Sigmoid colon (tissue), 4 donors: ENCODE measurements around the gene SMOC2.

Source experiments
- CTCF ChIP-seq, 4 experiments: fragments of 450-650 bp in 3 of 4; fragments of 200-600 bp in 1 of 4; IDR thresholded peaks; one replicate each; pipeline ENCODE4 v1.5.1; 2016 to 2019; ENCODE audit warnings: antibody characterized with exemption in 4 of 4, mild to moderate bottlenecking in 3 of 4, moderate library complexity in 2 of 4
- EP300 ChIP-seq, 4 donors: sonication (generic); formaldehyde crosslinking; IDR thresholded peaks; one replicate each; pipeline ENCODE4 v1.6.1; 2017; ENCODE audit warnings: antibody characterized with exemption in 4 of 4
- POLR2A ChIP-seq, 2 donors: fragments of 450-650 bp; IDR thresholded peaks; one replicate each; pipeline ENCODE4 v1.6.1; 2016; ENCODE audit warnings: antibody characterized with exemption in 2 of 2, mild to moderate bottlenecking in 2 of 2, moderate library complexity in 2 of 2

GRCh38 chr6:168498161-168498843 lies 57.3 kb downstream of the SMOC2 start:
- no peak for TF ChIP-seq CTCF (IDR thresholded peaks at IDR 0.05)
- no peak for TF ChIP-seq EP300 (IDR thresholded peaks at IDR 0.05)
- TF ChIP-seq POLR2A (IDR thresholded peaks at IDR 0.05): no peak
